Mucosa of descending colon (tissue), 3 donors: Measurements from ENCODE around the gene PLA2G2C. TPM values are rescaled to one million over a fixed set of nuclear protein-coding genes. Genes with fewer than 3 reads are reported as not detected.

Experiments used
- ATAC-seq: fragments of 200-7000 bp; cut with Tn5 transposase; one replicate; pipeline ENCODE4 v1.9.1; 2020; ENCODE audit warnings: mild to moderate bottlenecking, moderate library complexity
- DNase-seq, 3 donors: peaks; one replicate each; pipeline ENCODE4 v3.0.0-alpha.2; 2020
- H3K36me3 ChIP-seq: fragments of 200-600 bp; one replicate; pipeline ENCODE4 v1.8.0; 2021; ENCODE audit warnings: low read depth, mild to moderate bottlenecking
- H3K4me1 ChIP-seq: fragments of 200-600 bp; one replicate; pipeline ENCODE4 v1.8.0; 2021; ENCODE audit warnings: low read depth, mild to moderate bottlenecking
- H3K4me3 ChIP-seq: fragments of 200-600 bp; one replicate; pipeline ENCODE4 v1.8.0; 2021; ENCODE audit warnings: mild to moderate bottlenecking
- H3K9me3 ChIP-seq: fragments of 200-600 bp; one replicate; pipeline ENCODE4 v1.8.0; 2021; ENCODE audit warnings: mild to moderate bottlenecking
- CTCF ChIP-seq: fragments of 200-600 bp; IDR thresholded peaks from one replicate; pipeline ENCODE4 v1.8.0; 2022; ENCODE audit warnings: antibody characterized with exemption, mild to moderate bottlenecking
- intact Hi-C, 2 donors: fragments of 100-400 bp; cut with DNase I in 1 of 2; cut with micrococcal nuclease in 1 of 2; formaldehyde crosslinking; loops; one replicate each; pipeline versions ENCODE4 v1.11.0 to v1.11.1; 2022; cut with DNase I, micrococcal nuclease
- total RNA-seq, 3 donors: library from RNA; stranded (reverse); fragmentation: NEBNext Ultra II Directional in 2 of 3; extraction: Animal tissue kit (Norgen Biotek cat#: 25700) in 2 of 3; gene quantifications; one replicate each; pipeline versions ENCODE4 v1.2.1 to v1.2.4, GENCODE V29; 2021 to 2023
- donor health status: DM: no; HTN: no; CAD: no; lungs with moderate emphysema.
- donor health status: DM: no; HTN: no; CAD: no.
- donor health status: DM: no; HTN: yes; CAD: no.

PLA2G2C gene
- total RNA-seq, 3 donors from 2014 or later: 0.55 to 2.1 TPM; not detected in 1

DNA sequence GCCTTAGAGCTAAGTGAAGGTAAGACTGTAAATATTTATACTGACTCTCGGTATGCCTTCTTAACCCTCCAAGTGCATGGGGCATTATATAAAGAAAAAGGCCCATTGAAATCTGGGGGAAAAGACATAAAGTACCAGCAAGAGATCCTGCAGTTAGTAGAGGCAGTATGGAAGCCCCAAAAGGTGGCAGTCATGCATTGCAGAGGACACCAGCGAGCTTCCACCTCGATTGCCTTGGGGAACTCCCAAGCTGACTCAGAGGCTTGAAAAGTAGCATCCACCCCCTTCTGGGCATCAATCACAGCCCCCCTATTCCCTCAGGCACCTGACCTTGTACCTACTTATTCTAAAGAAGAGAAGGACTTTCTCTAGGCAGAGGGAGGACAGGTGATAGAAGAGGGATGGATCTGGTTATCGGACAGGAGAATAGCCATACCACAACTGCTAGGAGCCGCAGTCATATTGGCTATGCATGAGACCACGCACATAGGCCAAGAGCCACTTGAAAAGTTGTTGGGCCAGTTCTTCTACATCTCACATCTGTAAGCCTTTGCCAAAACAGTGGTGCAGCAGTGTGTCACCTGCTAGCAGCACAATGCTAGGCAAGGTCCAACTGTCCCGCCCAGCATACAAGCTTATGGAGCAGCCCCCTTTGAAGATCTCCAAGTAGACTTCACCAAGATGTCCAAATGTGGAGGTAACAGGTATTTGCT, 27.8 kb downstream of the PLA2G2C start:
- H3K9me3 ChIP-seq: peaks cover 39% of the 10 kb centered on the region
- intact Hi-C loops: loop anchor here in 1 of 2 donors (10.0 kb wide), 2 partner anchors 184 to 244 kb away; partner anchors contain the start of gene PLA2G2A
- no peak for TF ChIP-seq CTCF
- no peak overlapping the region for H3K4me3 ChIP-seq
- H3K36me3 ChIP-seq: no peaks in the 10 kb centered on the region
- no peaks in the 10 kb centered on the region for H3K4me1 ChIP-seq
- DNase-seq (no peak), ATAC-seq (no peak)

DNA sequence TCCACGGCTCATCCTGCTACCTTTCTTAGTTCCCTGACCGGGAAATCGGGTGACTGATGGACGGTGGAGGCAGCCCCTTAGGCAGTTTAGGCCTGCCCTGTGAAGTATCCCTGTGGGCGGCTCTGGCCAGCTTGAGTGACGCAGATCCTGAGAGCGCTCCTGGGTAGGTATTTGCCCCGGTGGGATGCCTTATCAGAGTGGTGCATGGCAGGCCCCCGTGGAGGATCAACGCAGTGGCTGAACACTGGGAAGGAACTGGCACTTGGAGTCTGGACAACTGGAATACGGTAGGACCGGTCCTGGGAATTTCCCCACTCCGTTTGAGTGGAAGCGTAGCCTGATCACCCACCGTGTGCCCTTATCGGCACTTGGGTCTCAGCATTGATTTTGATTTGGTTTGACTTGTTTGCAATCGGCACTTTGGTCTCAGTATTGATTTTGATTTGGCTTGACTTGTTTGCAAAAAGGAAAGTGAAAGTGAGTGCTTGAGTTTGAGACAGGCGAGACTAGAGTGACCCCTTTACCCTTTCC, 32.0 kb downstream of the PLA2G2C start:
- intact Hi-C loops: loop anchor here in 1 of 2 donors (10.0 kb wide), 2 partner anchors 180 to 240 kb away; partner anchors contain the start of gene PLA2G2A
- no peak for ATAC-seq
- Histone ChIP-seq H3K9me3 (peaks cover 12% of the 10 kb centered on the region), H3K4me3 (no peak overlapping the region), H3K36me3 (no peaks in the 10 kb centered on the region), H3K4me1 (peaks cover 7% of the 10 kb centered on the region)
- TF ChIP-seq CTCF: no peak
- no peak for DNase-seq

DNA sequence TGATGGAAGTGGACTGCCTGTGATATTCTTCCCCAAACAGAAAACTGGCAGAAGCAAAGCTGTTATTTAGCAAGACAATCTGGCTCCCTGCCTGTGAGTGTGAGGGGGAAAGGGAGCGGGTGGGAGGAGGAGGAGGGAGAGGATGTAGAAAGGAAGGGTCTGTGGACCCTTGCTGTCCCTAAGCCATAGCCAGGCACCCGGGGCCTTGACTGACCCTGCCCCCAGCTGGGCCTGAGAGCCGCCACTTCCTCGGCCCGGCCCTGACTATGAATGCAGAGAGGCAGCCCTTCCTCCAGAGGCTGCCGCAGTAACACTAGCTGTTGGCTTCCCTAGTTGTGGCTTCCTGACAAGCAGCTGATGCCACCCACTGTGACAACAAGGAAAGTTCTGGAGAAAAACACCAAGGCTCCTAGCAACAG, 33.3 kb downstream of the PLA2G2C start:
- no peak overlapping the region for H3K4me3 ChIP-seq
- H3K36me3 ChIP-seq: no peaks in the 10 kb centered on the region
- H3K4me1 ChIP-seq: peaks cover 7% of the 10 kb centered on the region
- ATAC-seq (peak; percentile 32), DNase-seq (no peak)
- intact Hi-C loops: loop anchor here in 1 of 2 donors (10.0 kb wide), 2 partner anchors 178 to 238 kb away; partner anchors contain the start of gene PLA2G2A
- no peaks in the 10 kb centered on the region for H3K9me3 ChIP-seq
- TF ChIP-seq CTCF: no peak

DNA sequence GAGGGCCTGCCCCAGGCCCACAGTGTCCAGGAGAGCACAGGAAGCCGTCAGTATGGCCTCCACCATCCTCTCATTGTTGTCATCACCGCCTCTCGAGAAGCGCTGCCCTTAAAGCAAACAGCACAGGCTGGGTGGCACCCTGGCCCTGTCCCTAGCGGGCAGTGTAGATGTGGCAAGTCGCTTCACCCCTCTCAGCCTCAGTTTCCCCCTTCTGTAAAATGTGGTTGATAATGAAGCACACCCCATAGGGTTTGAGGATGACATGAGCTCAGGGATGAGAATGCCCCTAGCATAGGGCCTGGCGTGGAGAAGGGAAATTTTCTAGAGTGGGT, 33.8 kb downstream of the PLA2G2C start:
- ATAC-seq (peak; percentile 14), DNase-seq (no peak)
- TF ChIP-seq CTCF: no peak
- Histone ChIP-seq H3K4me1 (peaks cover 7% of the 10 kb centered on the region), H3K36me3 (no peaks in the 10 kb centered on the region), H3K9me3 (no peaks in the 10 kb centered on the region), H3K4me3 (no peak overlapping the region)
- intact Hi-C loops: loop anchor here in 1 of 2 donors (10.0 kb wide), 2 partner anchors 178 to 238 kb away; partner anchors contain the start of gene PLA2G2A

GRCh38 chr1:20151906-20152598, 34.3 kb downstream of the PLA2G2C start:
- no peaks in the 10 kb centered on the region for H3K9me3 ChIP-seq

More at GRCh38 chr1:20151906-20152598, 34.3 kb downstream of the PLA2G2C start:
- peak; percentile 88 for TF ChIP-seq CTCF
- Histone ChIP-seq H3K4me3 (no peak overlapping the region), H3K4me1 (peaks cover 7% of the 10 kb centered on the region), H3K36me3 (no peaks in the 10 kb centered on the region)
- ATAC-seq (peak; percentile 97), DNase-seq (peak; percentile 84 to 90 (median 86))
- intact Hi-C loops: loop anchor here (2.0 to 10.0 kb wide), 3 partner anchors 177 to 237 kb away; partner anchors contain the start of gene PLA2G2A (in 1 of the 2)
